H1 (cell line): ENCODE data around the gene PTS.

Experiments
- CHD1 ChIP-seq: IDR thresholded peaks from 2 replicates; pipeline ENCODE4 v1.6.1; 2012; ENCODE audit warnings: low read depth, low read length, improper control_type of control experiment
- TEAD4 ChIP-seq: IDR thresholded peaks from 2 replicates; pipeline ENCODE4 v1.6.1; 2012; ENCODE audit warnings: low read depth, low read length, inconsistent platforms, mixed read lengths
- ZNF274 ChIP-seq: IDR thresholded peaks from 2 replicates; pipeline ENCODE4 v1.7.0; 2012; ENCODE audit warnings: low read length, borderline replicate concordance; ENCODE audit errors: extremely low read depth
- TF ChIP-seq, protein P1 (sequence below), 3 experiments: IDR thresholded peaks; 1 replicate in 2 of 3; 2 replicates in 1 of 3; pipeline versions ENCODE4 v1.5.1 to v1.6.1; 2011; ENCODE audit warnings: low read length in 3 of 3, mild to moderate bottlenecking in 3 of 3, inconsistent platforms in 2 of 3, low read depth in 1 of 3, moderate library complexity in 1 of 3; ENCODE audit not compliant: insufficient read depth in 1 of 3; ENCODE audit errors: control extremely low read depth in 1 of 3

- no peak for TF ChIP-seq ZNF274
- TF ChIP-seq, protein P1, sequence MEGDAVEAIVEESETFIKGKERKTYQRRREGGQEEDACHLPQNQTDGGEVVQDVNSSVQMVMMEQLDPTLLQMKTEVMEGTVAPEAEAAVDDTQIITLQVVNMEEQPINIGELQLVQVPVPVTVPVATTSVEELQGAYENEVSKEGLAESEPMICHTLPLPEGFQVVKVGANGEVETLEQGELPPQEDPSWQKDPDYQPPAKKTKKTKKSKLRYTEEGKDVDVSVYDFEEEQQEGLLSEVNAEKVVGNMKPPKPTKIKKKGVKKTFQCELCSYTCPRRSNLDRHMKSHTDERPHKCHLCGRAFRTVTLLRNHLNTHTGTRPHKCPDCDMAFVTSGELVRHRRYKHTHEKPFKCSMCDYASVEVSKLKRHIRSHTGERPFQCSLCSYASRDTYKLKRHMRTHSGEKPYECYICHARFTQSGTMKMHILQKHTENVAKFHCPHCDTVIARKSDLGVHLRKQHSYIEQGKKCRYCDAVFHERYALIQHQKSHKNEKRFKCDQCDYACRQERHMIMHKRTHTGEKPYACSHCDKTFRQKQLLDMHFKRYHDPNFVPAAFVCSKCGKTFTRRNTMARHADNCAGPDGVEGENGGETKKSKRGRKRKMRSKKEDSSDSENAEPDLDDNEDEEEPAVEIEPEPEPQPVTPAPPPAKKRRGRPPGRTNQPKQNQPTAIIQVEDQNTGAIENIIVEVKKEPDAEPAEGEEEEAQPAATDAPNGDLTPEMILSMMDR (IDR thresholded peaks at IDR 0.05; ENCODE audit: control extremely low read depth in 1 of 3, insufficient read depth in 1 of 3, low read depth in 1 of 3, low read length in 3 of 3) = no peak
- no peak for TF ChIP-seq TEAD4
- TF ChIP-seq CHD1 = no peak
Observed at GRCh38 chr11:112226062-112226830, at the start of gene PTS.
